Measurements from ENCODE around the gene FAM237B. TPM values are rescaled to one million over a fixed set of nuclear protein-coding genes. Genes with fewer than 3 reads are reported as not detected.

The FAM237B gene
- total and polyA plus RNA-seq, 5 donors from 2014 or later = not detected

GRCh38 chr7:90288154-90288553 is 33.0 kb downstream of the FAM237B start:
- no peaks in the 10 kb centered on the region for H3K4me1 ChIP-seq (ENCODE audit: control insufficient read depth, insufficient read depth, low read length, poor library complexity, severe bottlenecking)
- H3K4me1 Mint-ChIP-seq = no peaks in the 10 kb centered on the region
- no peak overlapping the region for H3K27ac Mint-ChIP-seq
- ATAC-seq (ENCODE audit: low read depth in 2 of 2) (no peak), DNase-seq (no peak)
- H3K4me3 ChIP-seq (ENCODE audit: low read depth, low read length) = no peak overlapping the region
- H3K4me3 Mint-ChIP-seq = no peak overlapping the region
- H3K27me3 ChIP-seq (ENCODE audit: control insufficient read depth, insufficient read depth, low read length) = peaks cover 3% of the 10 kb centered on the region
- H3K9me3 Mint-ChIP-seq = peaks cover 0 to 4% (median 0%) of the 10 kb centered on the region in 7 donors
- H3K36me3 Mint-ChIP-seq = no peaks in the 10 kb centered on the region
- peaks cover 21% of the 10 kb centered on the region for H3K27me3 Mint-ChIP-seq
- H3K9me3 ChIP-seq (ENCODE audit: control insufficient read depth in 2 of 2, low read length in 2 of 2) = no peaks in the 10 kb centered on the region
- H3K27ac ChIP-seq (ENCODE audit: insufficient read depth, low read length, poor library complexity, severe bottlenecking) = no peak overlapping the region
- H3K36me3 ChIP-seq (ENCODE audit: control insufficient read depth, insufficient read depth, low read length) = no peaks in the 10 kb centered on the region

- no peak overlapping the region for H3K27ac ChIP-seq (ENCODE audit: insufficient read depth, low read length, poor library complexity, severe bottlenecking)
- Mint-ChIP-seq H3K4me1 (no peaks in the 10 kb centered on the region), H3K4me3 (no peak overlapping the region), H3K27me3 (no peaks in the 10 kb centered on the region), H3K27ac (no peak overlapping the region), H3K36me3 (no peaks in the 10 kb centered on the region), H3K9me3 (peaks cover 0 to 1% (median 0%) of the 10 kb centered on the region in 7 donors)
- H3K36me3 ChIP-seq (ENCODE audit: control insufficient read depth, insufficient read depth, low read length) = no peaks in the 10 kb centered on the region
- no peaks in the 10 kb centered on the region for H3K9me3 ChIP-seq (ENCODE audit: control insufficient read depth in 2 of 2, low read length in 2 of 2)
- no peaks in the 10 kb centered on the region for H3K4me1 ChIP-seq (ENCODE audit: control insufficient read depth, insufficient read depth, low read length, poor library complexity, severe bottlenecking)
- DNase-seq = no peak
- no peak overlapping the region for H3K4me3 ChIP-seq (ENCODE audit: low read depth, low read length)
- H3K27me3 ChIP-seq (ENCODE audit: control insufficient read depth, insufficient read depth, low read length) = peaks cover 4% of the 10 kb centered on the region
- ATAC-seq (ENCODE audit: low read depth in 2 of 2) = no peak
Observed at GRCh38 chr7:90276033-90276728, 44.9 kb downstream of the FAM237B start.

DNA sequence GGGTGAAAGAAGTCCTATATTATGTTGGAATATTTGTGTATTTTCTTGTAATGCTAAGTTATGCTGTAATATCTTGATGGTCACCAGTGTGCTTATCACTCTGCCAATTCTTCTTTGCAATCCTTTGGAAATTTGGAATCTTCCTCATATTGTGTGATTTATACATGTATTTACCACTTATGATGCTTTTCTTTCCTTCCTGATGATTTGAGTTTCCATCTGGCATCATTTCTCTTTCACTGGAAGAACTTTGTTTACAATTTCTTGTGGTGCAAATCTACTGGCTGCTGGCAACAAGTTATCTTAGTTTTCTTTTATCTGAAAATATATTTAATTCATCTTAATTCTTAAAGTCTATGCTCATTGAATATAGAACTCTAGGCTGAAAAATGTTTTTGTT is 46.9 kb downstream of the FAM237B start:
- DNase-seq (no peak), ATAC-seq (ENCODE audit: low read depth in 2 of 2) (no peak)
- H3K27ac ChIP-seq (ENCODE audit: insufficient read depth, low read length, poor library complexity, severe bottlenecking) = no peak overlapping the region
- Mint-ChIP-seq H3K27me3 (peaks cover 7% of the 10 kb centered on the region), H3K9me3 (peaks cover 0 to 1% (median 0%) of the 10 kb centered on the region in 7 donors), H3K27ac (no peak overlapping the region), H3K4me1 (no peaks in the 10 kb centered on the region), H3K36me3 (no peaks in the 10 kb centered on the region), H3K4me3 (no peak overlapping the region)
- H3K36me3 ChIP-seq (ENCODE audit: control insufficient read depth, insufficient read depth, low read length) = no peaks in the 10 kb centered on the region
- H3K9me3 ChIP-seq (ENCODE audit: control insufficient read depth in 2 of 2, low read length in 2 of 2) = no peaks in the 10 kb centered on the region
- H3K4me1 ChIP-seq (ENCODE audit: control insufficient read depth, insufficient read depth, low read length, poor library complexity, severe bottlenecking) = no peaks in the 10 kb centered on the region
- H3K4me3 ChIP-seq (ENCODE audit: low read depth, low read length) = no peak overlapping the region
- H3K27me3 ChIP-seq (ENCODE audit: control insufficient read depth, insufficient read depth, low read length) = peaks cover 4% of the 10 kb centered on the region

DNA sequence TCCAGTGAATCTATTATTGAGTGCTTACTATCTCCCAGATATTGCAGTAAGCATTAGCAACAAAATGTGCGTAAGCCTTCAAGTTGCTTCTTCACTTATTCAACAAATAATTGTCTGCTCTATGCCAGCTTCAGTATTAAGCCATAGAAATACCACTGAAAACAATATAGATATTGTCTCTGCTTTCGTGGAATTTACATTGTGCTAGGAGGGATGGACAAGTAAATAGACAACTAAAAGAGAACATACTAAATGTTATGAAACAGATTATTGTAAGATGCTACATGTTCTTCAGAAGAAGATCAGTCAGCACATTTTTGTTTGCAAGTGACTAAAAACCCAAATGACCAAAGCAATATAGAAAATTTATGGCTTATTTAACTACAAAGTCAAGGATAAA is 48.9 kb downstream of the FAM237B start:
- no peak overlapping the region for H3K4me3 Mint-ChIP-seq
- H3K36me3 Mint-ChIP-seq = no peaks in the 10 kb centered on the region
- H3K36me3 ChIP-seq (ENCODE audit: control insufficient read depth, insufficient read depth, low read length) = no peaks in the 10 kb centered on the region
- H3K4me1 ChIP-seq (ENCODE audit: control insufficient read depth, insufficient read depth, low read length, poor library complexity, severe bottlenecking) = no peaks in the 10 kb centered on the region
- peaks cover 7% of the 10 kb centered on the region for H3K27me3 Mint-ChIP-seq
- DNase-seq = no peak
- peaks cover 4% of the 10 kb centered on the region for H3K27me3 ChIP-seq (ENCODE audit: control insufficient read depth, insufficient read depth, low read length)
- H3K4me1 Mint-ChIP-seq = no peaks in the 10 kb centered on the region
- H3K9me3 ChIP-seq (ENCODE audit: control insufficient read depth in 2 of 2, low read length in 2 of 2) = no peaks in the 10 kb centered on the region
- H3K4me3 ChIP-seq (ENCODE audit: low read depth, low read length) = no peak overlapping the region
- H3K27ac ChIP-seq (ENCODE audit: insufficient read depth, low read length, poor library complexity, severe bottlenecking) = no peak overlapping the region
- H3K27ac Mint-ChIP-seq = no peak overlapping the region
- H3K9me3 Mint-ChIP-seq = peaks cover 0 to 2% (median 0%) of the 10 kb centered on the region in 7 donors
- ATAC-seq (ENCODE audit: low read depth in 2 of 2) = no peak

DNA sequence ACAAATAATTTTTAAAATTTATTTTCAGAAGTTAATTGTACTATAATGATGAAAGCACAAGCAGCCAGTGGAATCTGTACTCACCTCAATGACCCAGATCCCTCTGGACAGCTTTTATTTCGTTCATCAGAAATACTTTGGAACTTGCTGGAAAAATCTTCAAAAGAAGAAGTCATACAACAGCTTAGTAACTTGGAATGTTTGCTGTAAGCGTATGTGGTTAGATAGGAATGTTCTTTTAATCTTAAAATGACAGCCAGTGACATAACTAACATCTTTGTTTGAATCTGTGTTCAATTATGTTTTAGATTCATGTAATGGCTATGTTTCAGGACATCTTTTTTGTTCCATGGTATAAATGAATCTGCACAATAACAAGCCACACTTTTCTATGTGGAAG is 49.4 kb downstream of the FAM237B start:
- Histone ChIP-seq H3K4me3 (ENCODE audit: low read depth, low read length) (no peak overlapping the region), H3K27ac (ENCODE audit: insufficient read depth, low read length, poor library complexity, severe bottlenecking) (no peak overlapping the region), H3K9me3 (ENCODE audit: control insufficient read depth in 2 of 2, low read length in 2 of 2) (no peaks in the 10 kb centered on the region), H3K27me3 (ENCODE audit: control insufficient read depth, insufficient read depth, low read length) (peaks cover 5% of the 10 kb centered on the region), H3K36me3 (ENCODE audit: control insufficient read depth, insufficient read depth, low read length) (no peaks in the 10 kb centered on the region), H3K4me1 (ENCODE audit: control insufficient read depth, insufficient read depth, low read length, poor library complexity, severe bottlenecking) (no peaks in the 10 kb centered on the region)
- Mint-ChIP-seq H3K27me3 (peaks cover 7% of the 10 kb centered on the region), H3K4me1 (no peaks in the 10 kb centered on the region), H3K4me3 (no peak overlapping the region), H3K36me3 (no peaks in the 10 kb centered on the region), H3K9me3 (peaks cover 0 to 2% (median 0%) of the 10 kb centered on the region in 7 donors), H3K27ac (no peak overlapping the region)
- no peak for ATAC-seq (ENCODE audit: low read depth in 2 of 2)
- no peak for DNase-seq

DNA sequence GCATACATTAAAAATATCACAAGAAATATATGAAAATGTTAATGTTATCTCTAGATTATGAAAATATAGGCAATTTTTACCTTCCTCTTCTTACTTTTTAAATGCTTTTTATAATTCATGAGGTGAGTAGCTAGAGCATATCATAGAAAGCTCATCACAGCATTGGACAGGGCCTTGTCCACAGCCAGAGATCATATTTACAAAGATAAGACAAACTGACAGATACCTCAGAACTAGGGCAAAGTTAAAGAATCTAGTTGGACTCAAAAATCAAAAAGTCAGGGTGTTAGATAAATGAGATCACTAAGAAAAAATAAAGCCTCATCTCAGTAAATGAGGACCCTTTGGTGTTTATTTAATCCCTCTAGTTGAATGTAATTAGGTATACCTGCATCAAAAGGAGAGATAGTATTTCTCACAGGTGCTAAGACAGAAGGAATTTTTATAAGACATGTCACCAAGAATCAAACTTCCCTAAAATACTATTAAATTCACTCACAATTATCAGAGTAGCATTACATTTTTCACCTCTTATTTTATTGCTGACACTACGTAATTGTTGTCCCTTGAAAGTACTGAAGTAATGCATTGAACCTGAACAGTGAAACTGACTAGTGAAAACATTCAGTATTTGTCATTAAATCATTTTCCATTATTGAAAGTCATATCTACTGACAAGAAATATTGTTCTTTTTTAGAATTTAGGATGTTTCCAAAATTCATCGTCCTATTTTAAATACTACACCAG is 50.5 kb downstream of the FAM237B start:
- Mint-ChIP-seq H3K36me3 (no peaks in the 10 kb centered on the region), H3K4me3 (no peak overlapping the region), H3K27ac (no peak overlapping the region), H3K9me3 (peaks cover 0 to 2% (median 0%) of the 10 kb centered on the region in 7 donors), H3K4me1 (no peaks in the 10 kb centered on the region), H3K27me3 (peaks cover 7% of the 10 kb centered on the region)
- H3K36me3 ChIP-seq (ENCODE audit: control insufficient read depth, insufficient read depth, low read length) = no peaks in the 10 kb centered on the region
- H3K27ac ChIP-seq (ENCODE audit: insufficient read depth, low read length, poor library complexity, severe bottlenecking) = no peak overlapping the region
- H3K4me3 ChIP-seq (ENCODE audit: low read depth, low read length) = no peak overlapping the region
- H3K9me3 ChIP-seq (ENCODE audit: control insufficient read depth in 2 of 2, low read length in 2 of 2) = no peaks in the 10 kb centered on the region
- ATAC-seq (ENCODE audit: low read depth in 2 of 2) = no peak
- DNase-seq = no peak
- H3K4me1 ChIP-seq (ENCODE audit: control insufficient read depth, insufficient read depth, low read length, poor library complexity, severe bottlenecking) = no peaks in the 10 kb centered on the region
- H3K27me3 ChIP-seq (ENCODE audit: control insufficient read depth, insufficient read depth, low read length) = peaks cover 5% of the 10 kb centered on the region

DNA sequence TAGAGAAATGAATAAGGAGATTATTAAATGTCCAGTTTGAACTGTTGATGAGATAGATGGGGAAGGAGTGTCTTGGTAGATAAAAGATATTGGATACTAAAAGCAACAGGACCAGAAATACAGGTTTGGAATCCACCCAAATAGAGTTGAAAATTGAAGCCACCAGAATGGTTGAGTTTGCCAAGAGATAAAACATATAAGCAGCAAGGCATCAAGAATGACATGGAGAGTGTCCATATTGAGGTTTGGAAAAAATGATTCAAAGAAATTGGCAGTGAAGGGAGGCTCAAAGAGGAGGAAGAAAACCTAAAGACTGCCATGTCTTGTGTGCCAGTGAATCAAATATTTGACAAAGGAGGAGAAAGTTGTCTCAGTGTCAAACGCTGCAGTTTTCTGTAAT is 51.9 kb downstream of the FAM237B start:
- Histone ChIP-seq H3K4me3 (ENCODE audit: low read depth, low read length) (no peak overlapping the region), H3K4me1 (ENCODE audit: control insufficient read depth, insufficient read depth, low read length, poor library complexity, severe bottlenecking) (no peaks in the 10 kb centered on the region), H3K9me3 (ENCODE audit: control insufficient read depth in 2 of 2, low read length in 2 of 2) (no peaks in the 10 kb centered on the region), H3K27me3 (ENCODE audit: control insufficient read depth, insufficient read depth, low read length) (peaks cover 5% of the 10 kb centered on the region), H3K27ac (ENCODE audit: insufficient read depth, low read length, poor library complexity, severe bottlenecking) (no peak overlapping the region), H3K36me3 (ENCODE audit: control insufficient read depth, insufficient read depth, low read length) (no peaks in the 10 kb centered on the region)
- ATAC-seq (ENCODE audit: low read depth in 2 of 2) = no peak
- Mint-ChIP-seq H3K36me3 (no peaks in the 10 kb centered on the region), H3K4me1 (no peaks in the 10 kb centered on the region), H3K9me3 (peaks cover 0 to 2% (median 0%) of the 10 kb centered on the region in 7 donors), H3K4me3 (no peak overlapping the region), H3K27ac (no peak overlapping the region), H3K27me3 (peaks cover 7% of the 10 kb centered on the region)
- DNase-seq = no peak
